ENCODE measurements around the gene TOX2. TPM values are rescaled to one million over a fixed set of nuclear protein-coding genes. Genes with fewer than 3 reads are reported as not detected.

The TOX2 gene
- total and polyA plus RNA-seq, 2 of the 8 experiments (the other 6 are each of a cell fraction or from before 2014, with no cell fraction given): 1.8 to 3.4 TPM

- H4K8ac ChIP-seq (ENCODE audit: extremely low read depth, insufficient read depth, low read length): no peak overlapping the region
- no peak overlapping the region for H2BK20ac ChIP-seq (ENCODE audit: low read length)
- no peak for TF ChIP-seq BACH1 (IDR thresholded peaks at IDR 0.05; ENCODE audit: low read length)
- no peak for TF ChIP-seq ZNF274 (IDR thresholded peaks at IDR 0.05; ENCODE audit: borderline replicate concordance, extremely low read depth, low read length)
- no peak for TF ChIP-seq GABPA (IDR thresholded peaks at IDR 0.05; ENCODE audit: borderline replicate concordance, insufficient read depth, low read length)
- no peak for TF ChIP-seq MAX (IDR thresholded peaks at IDR 0.05)
- no peak for TF ChIP-seq TAF7 (optimal IDR thresholded peaks at IDR 0.05; ENCODE audit: borderline replicate concordance, low read depth, low read length)
- no peak for TF ChIP-seq RAD21 (IDR thresholded peaks at IDR 0.05 in 1 of 2, conservative IDR thresholded peaks at IDR 0.05 in 1 of 2; ENCODE audit: low read depth in 2 of 2, low read length in 2 of 2)
- TF ChIP-seq KDM4A (IDR thresholded peaks at IDR 0.05; ENCODE audit: low read depth, low read length, severe bottlenecking): no peak
- peaks cover 0 to 2% (median 0%) of the 10 kb centered on the region in 4 experiments; a peak in 1 of 7 replicates for H3K27me3 ChIP-seq (replicated peaks in 1 of 4; ENCODE audit: control insufficient read depth in 3 of 4, extremely low read depth in 1 of 4, insufficient read depth in 3 of 4, low read length in 3 of 4)
- no peaks in the 10 kb centered on the region for H3K79me1 ChIP-seq (ENCODE audit: low read depth, low read length)
- POLR2A ChIA-PET (ENCODE audit: partially characterized antibody): interaction anchor here (1.1 kb wide), 1 partner anchor 9 kb away, joined by 3 read pairs; no protein-coding TSS in a partner anchor
- FAIRE-seq (no peak), DNase-seq (ENCODE audit: low read depth in 1 of 2, low spot score in 2 of 2) (no peak)
- no peak overlapping the region for H3K4me3 ChIP-seq (ENCODE audit: extremely low read depth in 1 of 4, insufficient read depth in 2 of 4, low read depth in 3 of 4, low read length in 4 of 4)
- H3K18ac ChIP-seq (ENCODE audit: extremely low read depth, low read length): no peak overlapping the region
- H3K23me2 ChIP-seq (ENCODE audit: low read depth, low read length): peaks cover 7% of the 10 kb centered on the region; the same call in 1 of the 2 replicates
- H2BK5ac ChIP-seq (ENCODE audit: low read depth, low read length): peak overlapping the region; percentile 14; the same call in 1 of the 2 replicates
- peak overlapping the region; percentile 83; the same call in 1 of the 2 replicates for H2BK12ac ChIP-seq (ENCODE audit: low read depth, low read length)
- H2AK5ac ChIP-seq (ENCODE audit: low read depth, low read length): 0 out of 2 replicates have a peak overlapping the region, but pooled peaks have one; percentile 71
- H3K23ac ChIP-seq (ENCODE audit: insufficient read length): no peak overlapping the region
- no peak overlapping the region for H3K4me2 ChIP-seq (ENCODE audit: insufficient read depth in 1 of 2, low read depth in 2 of 2, low read length in 2 of 2)
- H4K20me1 ChIP-seq (replicated peaks in 1 of 2; ENCODE audit: control insufficient read depth in 1 of 2, insufficient read depth in 2 of 2, low read length in 2 of 2): peaks cover 0 to 5% of the 10 kb centered on the region in 2 experiments
- H3K79me2 ChIP-seq (ENCODE audit: control insufficient read depth in 1 of 2, insufficient read depth in 2 of 2, low read length in 2 of 2): no peaks in the 10 kb centered on the region
- no peak overlapping the region for H3K9ac ChIP-seq (replicated peaks in 1 of 4; ENCODE audit: extremely low read depth in 1 of 4, low read depth in 3 of 4, low read length in 3 of 4)
- CTCF ChIA-PET (ENCODE audit: partially characterized antibody): interaction anchor here (0.7 to 7.0 kb wide), 2 partner anchors 15 to 56 kb away, joined by 3 to 32 read pairs; no protein-coding TSS in a partner anchor
- H2BK15ac ChIP-seq (ENCODE audit: low read length): 0 out of 2 replicates have a peak overlapping the region, but pooled peaks have one; percentile 63
- peak overlapping the region; percentile 7 for H4K91ac ChIP-seq (replicated peaks; ENCODE audit: insufficient read length, low read length)
- H3K56ac ChIP-seq (replicated peaks; ENCODE audit: insufficient read length, low read depth, low read length): no peak overlapping the region
- no peak overlapping the region for H3K4ac ChIP-seq (replicated peaks; ENCODE audit: insufficient read length, low read depth, low read length)
- no peaks in the 10 kb centered on the region for H3K36me3 ChIP-seq (ENCODE audit: control insufficient read depth in 2 of 4, insufficient read depth in 4 of 4, low read length in 3 of 4)
- no peak overlapping the region for H4K5ac ChIP-seq (ENCODE audit: insufficient read length, low read depth, low read length)
- H2AFZ ChIP-seq (ENCODE audit: low read length): no peak overlapping the region
- peak overlapping the region; percentile 30 for H2BK120ac ChIP-seq (replicated peaks; ENCODE audit: low read depth, low read length)
- H3K14ac ChIP-seq (ENCODE audit: insufficient read length): no peak overlapping the region
- H3K27ac ChIP-seq (ENCODE audit: low read depth, low read length): no peak overlapping the region
- peaks cover 0 to 7% (median 1%) of the 10 kb centered on the region in 4 experiments; a peak in 3 of 7 replicates for H3K4me1 ChIP-seq (replicated peaks in 1 of 4; ENCODE audit: control insufficient read depth in 3 of 4, insufficient read depth in 4 of 4, low read length in 3 of 4)
- WGBS, 2 experiments (ENCODE audit: extremely low coverage in 1 of 2, insufficient coverage in 1 of 2, insufficient read length in 1 of 2, insufficient replicate concordance in 2 of 2, low coverage in 1 of 2, low lambda C conversion rate in 2 of 2, missing lambda C conversion rate in 1 of 2): 91% methylated on average over 7 of the region's 7 CpGs; no CpG with 5 or more reads in 1 of the 2 experiments
- H3K9me3 ChIP-seq (ENCODE audit: insufficient read depth in 2 of 2, low read depth in 1 of 2, low read length in 1 of 2): no peaks in the 10 kb centered on the region
Observed at GRCh38 chr20:43969028-43969447, 54.4 kb downstream of the TOX2 start.

Measured in H1 (cell line).